Endothelial cell of umbilical vein (primary cell): ENCODE data around the gene RAB3B. TPM values are rescaled to one million over a fixed set of nuclear protein-coding genes. Genes with fewer than 3 reads are reported as not detected.

Source experiments
- BruUV-seq: library from RNA; stranded (reverse); fragments of 400-500 nt; replicated peaks from 2 replicates; lab custom pipeline; 2021; lab: Mats Ljungman, UMichigan
- CTCF ChIA-PET: fragments of 300-600, 350-600 bp; sonication (Branson Sonifier 250); formaldehyde crosslinking; loops from one replicate; lab custom pipeline; 2021; ENCODE audit warnings: antibody characterized with exemption, inconsistent platforms; lab: Charles Lee
- POLR2A ChIA-PET: fragments of 300-600, 350-600 bp; sonication (Branson Sonifier 250); formaldehyde crosslinking; loops from one replicate; lab custom pipeline; 2021; ENCODE audit warnings: antibody characterized with exemption, inconsistent platforms; lab: Charles Lee
- DNase-seq: peaks from one replicate; pipeline ENCODE4 v3.0.0-alpha.2; 2011; ENCODE audit warnings: low read depth, low spot score
- FAIRE-seq: peaks from 2 replicates; lab custom pipeline; 2011; peaks lifted over from hg19 to GRCh38; lab: Jason Lieb, UNC
- H2AFZ ChIP-seq: 2 replicates; pipeline ENCODE4 v1.6.0; 2012; ENCODE audit warnings: low read depth, low read length, control low read depth, inconsistent platforms
- H3K27ac ChIP-seq: 2 replicates; pipeline ENCODE4 v1.5.1; 2011; ENCODE audit warnings: low read depth, mild to moderate bottlenecking, control low read depth, low read length, moderate library complexity; ENCODE audit not compliant: insufficient read depth
- H3K27me3 ChIP-seq, 2 experiments: 2 replicates each; pipeline versions ENCODE4 v1.6.0 to v1.6.1; 2011; ENCODE audit warnings: low read length in 2 of 2, mixed read lengths in 1 of 2; ENCODE audit not compliant: control insufficient read depth in 2 of 2, insufficient read depth in 2 of 2
- H3K36me3 ChIP-seq, 2 experiments: 2 replicates in 1 of 2; 3 replicates in 1 of 2; pipeline ENCODE4 v1.5.1; 2011; ENCODE audit warnings: low read length in 2 of 2, mild to moderate bottlenecking in 1 of 2, moderate library complexity in 1 of 2; ENCODE audit not compliant: control insufficient read depth in 2 of 2, insufficient read depth in 2 of 2; ENCODE audit errors: extremely low read depth in 1 of 2
- H3K4me1 ChIP-seq: 3 replicates; pipeline ENCODE4 v1.5.1; 2011; ENCODE audit warnings: mild to moderate bottlenecking, low read length; ENCODE audit not compliant: control insufficient read depth, insufficient read depth; ENCODE audit errors: extremely low read depth
- H3K4me2 ChIP-seq: 2 replicates; pipeline ENCODE4 v1.6.1; 2011; ENCODE audit warnings: low read length, control low read depth, mixed read lengths; ENCODE audit not compliant: insufficient read depth
- H3K4me3 ChIP-seq, 3 experiments: fragments of 200-600 bp in 1 of 3; sonication (generic), shearing (Covaris generic) in 1 of 3; replicated peaks in 1 of 3; 2 replicates each; pipeline ENCODE4 v1.5.1; 2011 to 2016; ENCODE audit warnings: control low read depth in 3 of 3, low read length in 3 of 3, mild to moderate bottlenecking in 2 of 3, inconsistent platforms in 1 of 3, low read depth in 1 of 3, moderate library complexity in 1 of 3; ENCODE audit not compliant: insufficient read depth in 1 of 3
- H3K79me2 ChIP-seq: 2 replicates; pipeline ENCODE4 v1.6.0; 2012; ENCODE audit warnings: low read length, inconsistent platforms; ENCODE audit not compliant: control insufficient read depth, insufficient read depth
- H3K9ac ChIP-seq: replicated peaks from 2 replicates; pipeline ENCODE3; 2011; ENCODE audit warnings: low read length, control low read depth; ENCODE audit not compliant: insufficient read depth; ENCODE audit errors: extremely low read depth
- H3K9me1 ChIP-seq: replicated peaks from 3 replicates; pipeline ENCODE4 v1.6.0; 2011; ENCODE audit warnings: mild to moderate bottlenecking, low read length; ENCODE audit not compliant: control insufficient read depth, insufficient read depth; ENCODE audit errors: extremely low read depth
- H3K9me3 ChIP-seq: replicated peaks from 2 replicates; pipeline ENCODE4 v1.5.1; 2012; ENCODE audit warnings: low read length, inconsistent platforms; ENCODE audit not compliant: control insufficient read depth, insufficient read depth
- H4K20me1 ChIP-seq: replicated peaks from 2 replicates; pipeline ENCODE3; 2011; ENCODE audit warnings: mild to moderate bottlenecking, low read length; ENCODE audit not compliant: control insufficient read depth, insufficient read depth; ENCODE audit errors: extremely low read depth
- CTCF ChIP-seq, 2 donors: IDR thresholded peaks; 1 replicate in 1 of 2; 2 replicates in 1 of 2; pipeline ENCODE4 v1.5.1; 2011; ENCODE audit warnings: low read length in 2 of 2, mild to moderate bottlenecking in 2 of 2, moderate library complexity in 2 of 2, control low read depth in 1 of 2, inconsistent platforms in 1 of 2, low read depth in 1 of 2; ENCODE audit not compliant: insufficient read depth in 1 of 2; ENCODE audit errors: extremely low read depth in 1 of 2
- GATA2 ChIP-seq: IDR thresholded peaks from 2 replicates; pipeline ENCODE4 v1.7.0; 2011; ENCODE audit warnings: low read depth, mild to moderate bottlenecking, moderate library complexity, mixed read lengths, low read length; ENCODE audit not compliant: insufficient read length, insufficient read depth
- MYC ChIP-seq: IDR thresholded peaks from one replicate; pipeline ENCODE4 v1.6.1; 2011; ENCODE audit warnings: mild to moderate bottlenecking, low read depth, low read length
- dilution Hi-C: fragments of 300-500 bp; cut with MboI; formaldehyde crosslinking; loops from one replicate; pipeline ENCODE4 v1.15.0; 2019; ENCODE audit warnings: low sequenced_read_pairs; ENCODE audit not compliant: extremely low pct_ligation_motif_present
- intact Hi-C: fragments of 100-400 bp; cut with micrococcal nuclease; formaldehyde crosslinking; loops from one replicate; pipeline ENCODE4 v1.10.0; 2022
- polyA plus RNA-seq, 4 experiments: library from polyadenylated mRNA; depleted of rRNA in 3 of 4; stranded (reverse) in 3 of 4; unstranded in 1 of 4; fragments of >200 nt; gene quantifications; 2 replicates each; pipeline versions ENCODE4 v1.2.1 to v1.2.3, GENCODE V29; 2011 to 2012; ENCODE audit warnings: missing spikeins in 1 of 4
- total RNA-seq: library from RNA; stranded (reverse); gene quantifications from 2 replicates; pipeline ENCODE4 v1.2.3, GENCODE V29; 2021

Gene RAB3B
- total and polyA plus RNA-seq, 2 donors (not counting 3 experiments of a cell fraction or from before 2014, with no cell fraction given): 4.1 to 10.4 TPM

GRCh38 chr1:52008071-52008809 is 17.7 kb upstream of the RAB3B start:
- Histone ChIP-seq H3K4me1 (no peaks in the 10 kb centered on the region), H3K4me3 (no peak overlapping the region), H4K20me1 (no peaks in the 10 kb centered on the region), H3K27me3 (peaks cover 2 to 5% of the 10 kb centered on the region in 2 experiments), H3K9me1 (no peaks in the 10 kb centered on the region), H2AFZ (no peak overlapping the region), H3K4me2 (no peak overlapping the region), H3K36me3 (no peaks in the 10 kb centered on the region), H3K27ac (no peak overlapping the region), H3K79me2 (no peaks in the 10 kb centered on the region), H3K9ac (no peak overlapping the region), H3K9me3 (no peaks in the 10 kb centered on the region)
- intact Hi-C loops: loop anchor here (10.0 kb wide), 1 partner anchor 193 kb away; no protein-coding TSS in a partner anchor
- ChIA-PET CTCF (no interaction called here), POLR2A (no interaction called here)
- TF ChIP-seq MYC (no peak), CTCF (IDR thresholded peaks at IDR 0.05; ENCODE audit: extremely low read depth in 1 of 2, insufficient read depth in 1 of 2, low read depth in 1 of 2, low read length in 2 of 2) (no peak), GATA2 (no peak)
- DNase-seq (no peak), FAIRE-seq (no peak)
- no TSS peak for BruUV-seq
- dilution Hi-C loops: no loop called here
